Stimulated activated CD4-positive, alpha-beta T cell treated with anti-CD3 and anti-CD28 coated beads, TNF-alpha, amount 100 ng/mL, for 48 hours (primary cell): Measurements from ENCODE around the gene MC3R.
"Not testable (repeated sequence)": the region's sequence is repeated elsewhere in the genome, so short reads cannot be mapped to it uniquely, and the experiment has no call there.

Experiments
- DNase-seq, 3 donors: peaks; one replicate each; pipeline ENCODE4 v3.0.0-alpha.2; 2020; ENCODE audit warnings: low read depth in 3 of 3

Gene MC3R

GRCh38 chr20:56247954-56248782, at the start of gene MC3R:
Gene MC3R (plus strand): TSS chr20:56248732. CDS start chr20:56248844, 112 bp downstream.
- peak in 1 of 3 donors; percentile 8 for DNase-seq

GRCh38 chr20:56200456-56200855, 48.1 kb upstream of the MC3R start:
- DNase-seq: no peak

GRCh38 chr20:56202493-56203077, 45.9 kb upstream of the MC3R start:
- DNase-seq: no peak

- no peak for DNase-seq
These were observed 44.3 kb upstream of the MC3R start for GRCh38 chr20:56204206-56204605.

GRCh38 chr20:56205346-56205745, 43.2 kb upstream of the MC3R start:
- DNase-seq: no peak

- no peak for DNase-seq
These were observed 40.9 kb upstream of the MC3R start for GRCh38 chr20:56207656-56208055.

- DNase-seq: no peak
These were observed 40.4 kb upstream of the MC3R start for GRCh38 chr20:56208121-56208520.

- no peak for DNase-seq
These were observed 37.5 kb upstream of the MC3R start for GRCh38 chr20:56211051-56211450.

GRCh38 chr20:56212091-56212490, 36.4 kb upstream of the MC3R start:
- DNase-seq: no peak

GRCh38 chr20:56213321-56213720, 35.2 kb upstream of the MC3R start:
- no peak for DNase-seq

GRCh38 chr20:56215115-56215514, 33.4 kb upstream of the MC3R start:
- no peak for DNase-seq

GRCh38 chr20:56217829-56218228, 30.7 kb upstream of the MC3R start:
- DNase-seq: no peak

GRCh38 chr20:56221186-56221585, 27.3 kb upstream of the MC3R start:
- not testable (repeated sequence) for DNase-seq

- DNase-seq: no peak
These were observed 26.3 kb upstream of the MC3R start for GRCh38 chr20:56222201-56222600.

GRCh38 chr20:56222945-56223344, 25.6 kb upstream of the MC3R start:
- DNase-seq: no peak

GRCh38 chr20:56223352-56223751, 25.2 kb upstream of the MC3R start:
- DNase-seq: no peak

GRCh38 chr20:56228021-56228420, 20.5 kb upstream of the MC3R start:
- DNase-seq: no peak

- DNase-seq: no peak
These were observed 18.7 kb upstream of the MC3R start for GRCh38 chr20:56229812-56230211.

- DNase-seq: no peak
These were observed 14.4 kb upstream of the MC3R start for GRCh38 chr20:56234110-56234509.

- no peak for DNase-seq
These were observed 11.2 kb upstream of the MC3R start for GRCh38 chr20:56237335-56237734.

- no peak for DNase-seq
These were observed 4.3 kb upstream of the MC3R start for GRCh38 chr20:56244259-56244658.

- no peak for DNase-seq
These were observed 2.8 kb upstream of the MC3R start for GRCh38 chr20:56245761-56246160.

GRCh38 chr20:56249244-56249955, 868 bp downstream of the MC3R start:
- DNase-seq: peak in 1 of 3 donors; percentile 20
